Colonic mucosa (tissue), 4 donors: ENCODE measurements around the gene SLC17A2. TPM values are rescaled to one million over a fixed set of nuclear protein-coding genes. Genes with fewer than 3 reads are reported as not detected.

ENCODE experiments used
- DNase-seq: peaks from one replicate; pipeline ENCODE4 v3.0.0-alpha.2; 2020
- H3K27ac ChIP-seq: fragments of 200-600 bp; one replicate; pipeline ENCODE4 v1.8.0; 2021
- H3K27me3 ChIP-seq: fragments of 200-600 bp; one replicate; pipeline ENCODE4 v1.8.0; 2021
- H3K36me3 ChIP-seq: fragments of 200-600 bp; one replicate; pipeline ENCODE4 v1.8.0; 2021
- H3K4me1 ChIP-seq: fragments of 200-600 bp; one replicate; pipeline ENCODE4 v1.8.0; 2021; ENCODE audit warnings: mild to moderate bottlenecking
- H3K4me3 ChIP-seq: fragments of 200-600 bp; one replicate; pipeline ENCODE4 v1.8.0; 2021
- H3K9ac ChIP-seq, 2 donors: one replicate each; pipeline ENCODE4 v1.7.0; 2013; ENCODE audit warnings: control low read depth in 2 of 2, low read depth in 2 of 2, low read length in 2 of 2
- H3K9me3 ChIP-seq: fragments of 200-600 bp; one replicate; pipeline ENCODE4 v1.8.0; 2021
- intact Hi-C: fragments of 100-400 bp; cut with DNase I; formaldehyde crosslinking; loops from one replicate; pipeline ENCODE4 v1.14.1; 2022
- total RNA-seq, 2 donors: library from RNA; stranded (reverse); fragmentation: NEBNext Ultra II Directional in 1 of 2; extraction: Animal tissue kit (Norgen Biotek cat#: 25700) in 1 of 2; gene quantifications; one replicate each; pipeline ENCODE4 v1.2.1, GENCODE V29; 2021
- TF ChIP-seq, protein P1 (sequence below): fragments of 200-600 bp; IDR thresholded peaks from one replicate; pipeline ENCODE4 v1.8.0; 2022; ENCODE audit warnings: antibody characterized with exemption, mild to moderate bottlenecking
- donor health status: healthy.
- donor health status: DM: no; HTN: no; CAD: no.
- donor health status: DM: no; HTN: no; CAD: no.

Gene SLC17A2
- total RNA-seq, 2 donors from 2014 or later: not detected

DNA sequence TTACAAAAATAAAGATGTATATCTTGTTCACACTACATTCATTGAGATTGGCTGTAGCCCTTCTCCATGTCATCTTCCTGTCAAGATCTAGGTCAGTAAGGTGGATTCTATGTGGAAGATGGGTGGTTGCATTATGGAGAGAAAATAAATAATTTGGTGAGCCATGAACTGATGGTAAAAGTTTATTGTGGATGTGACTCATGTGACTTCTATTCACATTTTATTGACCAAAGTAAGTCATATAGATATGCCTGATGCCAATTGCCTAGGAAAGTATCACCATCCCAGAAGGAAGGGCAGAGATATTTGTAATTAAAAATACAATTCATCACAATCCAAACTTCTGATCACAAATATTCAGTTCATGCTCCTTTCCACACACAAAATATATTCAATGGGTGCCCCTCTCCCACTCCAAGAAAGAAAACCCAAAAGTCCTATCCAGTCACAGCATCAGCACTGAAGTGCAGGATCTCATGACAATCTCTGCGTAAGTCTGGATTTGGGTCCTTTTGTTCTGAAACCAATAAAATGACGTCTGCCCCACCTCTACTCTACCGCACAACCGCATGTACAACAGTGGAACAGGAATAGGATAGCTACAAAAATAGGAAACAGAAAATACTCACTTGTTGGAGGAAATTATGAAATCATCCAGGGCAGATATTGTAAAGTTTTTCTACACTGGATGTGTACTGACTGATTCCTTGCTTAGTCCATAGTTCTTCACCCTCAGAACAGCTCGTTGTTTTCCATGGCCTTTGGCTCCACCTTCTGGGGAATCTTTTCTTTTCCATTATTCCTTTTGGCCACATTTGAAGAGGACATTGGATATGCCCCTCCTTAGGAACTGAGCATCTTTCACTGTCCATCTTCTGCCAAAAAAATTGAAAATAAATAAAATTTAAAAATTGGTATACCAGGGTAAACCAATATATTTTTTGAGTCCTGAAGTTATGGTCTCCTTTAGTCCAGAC is 40.3 kb downstream of the SLC17A2 start:
- intact Hi-C loops: loop anchor here (5.0 kb wide), 1 partner anchor 168 kb away; no protein-coding TSS in a partner anchor
- no peak overlapping the region for H3K27ac ChIP-seq
- TF ChIP-seq, protein P1, sequence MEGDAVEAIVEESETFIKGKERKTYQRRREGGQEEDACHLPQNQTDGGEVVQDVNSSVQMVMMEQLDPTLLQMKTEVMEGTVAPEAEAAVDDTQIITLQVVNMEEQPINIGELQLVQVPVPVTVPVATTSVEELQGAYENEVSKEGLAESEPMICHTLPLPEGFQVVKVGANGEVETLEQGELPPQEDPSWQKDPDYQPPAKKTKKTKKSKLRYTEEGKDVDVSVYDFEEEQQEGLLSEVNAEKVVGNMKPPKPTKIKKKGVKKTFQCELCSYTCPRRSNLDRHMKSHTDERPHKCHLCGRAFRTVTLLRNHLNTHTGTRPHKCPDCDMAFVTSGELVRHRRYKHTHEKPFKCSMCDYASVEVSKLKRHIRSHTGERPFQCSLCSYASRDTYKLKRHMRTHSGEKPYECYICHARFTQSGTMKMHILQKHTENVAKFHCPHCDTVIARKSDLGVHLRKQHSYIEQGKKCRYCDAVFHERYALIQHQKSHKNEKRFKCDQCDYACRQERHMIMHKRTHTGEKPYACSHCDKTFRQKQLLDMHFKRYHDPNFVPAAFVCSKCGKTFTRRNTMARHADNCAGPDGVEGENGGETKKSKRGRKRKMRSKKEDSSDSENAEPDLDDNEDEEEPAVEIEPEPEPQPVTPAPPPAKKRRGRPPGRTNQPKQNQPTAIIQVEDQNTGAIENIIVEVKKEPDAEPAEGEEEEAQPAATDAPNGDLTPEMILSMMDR: peak; percentile 21
- H3K27me3 ChIP-seq: no peaks in the 10 kb centered on the region
- H3K36me3 ChIP-seq: no peaks in the 10 kb centered on the region
- no peaks in the 10 kb centered on the region for H3K4me1 ChIP-seq
- no peak overlapping the region for H3K4me3 ChIP-seq
- H3K9ac ChIP-seq: no peak overlapping the region
- peak; percentile 57 for DNase-seq
- H3K9me3 ChIP-seq: no peaks in the 10 kb centered on the region

DNA sequence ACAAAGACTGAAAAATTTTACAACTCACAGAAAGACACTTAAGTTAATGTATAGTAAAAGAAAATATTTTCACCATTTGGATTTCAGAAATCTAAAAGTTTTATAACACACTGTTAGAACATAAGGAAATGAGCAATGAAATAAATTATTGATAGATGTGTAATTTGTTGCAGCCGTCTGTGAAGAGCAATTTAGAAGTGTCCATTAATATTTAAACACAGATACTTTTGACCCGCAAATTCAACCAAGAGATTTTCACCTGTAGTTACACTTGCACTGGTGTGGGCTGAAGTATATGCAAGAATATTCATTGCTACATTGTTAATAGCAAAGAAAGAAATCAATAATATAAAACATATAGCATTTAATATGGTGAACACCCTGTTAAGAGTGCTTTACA is 41.9 kb downstream of the SLC17A2 start:
- no peak overlapping the region for H3K4me3 ChIP-seq
- DNase-seq: no peak
- H3K27ac ChIP-seq: no peak overlapping the region
- no peaks in the 10 kb centered on the region for H3K36me3 ChIP-seq
- no peaks in the 10 kb centered on the region for H3K4me1 ChIP-seq
- TF ChIP-seq, protein P1: no peak
- intact Hi-C loops: no loop called here
- H3K9me3 ChIP-seq: no peaks in the 10 kb centered on the region
- no peak overlapping the region for H3K9ac ChIP-seq
- no peaks in the 10 kb centered on the region for H3K27me3 ChIP-seq

DNA sequence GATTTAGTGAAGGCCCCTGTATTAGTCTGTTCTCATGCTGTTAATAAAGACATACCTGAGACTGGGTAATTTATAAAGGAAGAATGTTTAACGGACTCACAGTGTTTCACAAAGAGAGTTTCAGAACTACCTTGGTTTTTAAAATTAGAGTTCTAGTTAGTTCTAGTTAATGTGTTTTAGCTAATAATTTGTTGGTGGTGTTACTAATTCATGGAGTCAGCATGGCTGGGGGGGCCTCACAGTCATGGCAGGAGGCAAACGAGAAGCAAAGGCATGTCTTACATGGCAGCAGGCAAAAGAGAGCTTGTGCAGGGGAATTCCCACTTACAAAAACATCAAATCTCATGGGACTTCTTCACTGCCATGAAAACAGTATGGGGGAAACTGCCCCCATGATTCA is 44.4 kb downstream of the SLC17A2 start:
- no peak overlapping the region for H3K27ac ChIP-seq
- DNase-seq: no peak
- TF ChIP-seq, protein P1: no peak
- H3K9ac ChIP-seq: no peak overlapping the region
- H3K36me3 ChIP-seq: no peaks in the 10 kb centered on the region
- intact Hi-C loops: no loop called here
- H3K27me3 ChIP-seq: no peaks in the 10 kb centered on the region
- no peak overlapping the region for H3K4me3 ChIP-seq
- H3K4me1 ChIP-seq: no peaks in the 10 kb centered on the region
- H3K9me3 ChIP-seq: no peaks in the 10 kb centered on the region

DNA sequence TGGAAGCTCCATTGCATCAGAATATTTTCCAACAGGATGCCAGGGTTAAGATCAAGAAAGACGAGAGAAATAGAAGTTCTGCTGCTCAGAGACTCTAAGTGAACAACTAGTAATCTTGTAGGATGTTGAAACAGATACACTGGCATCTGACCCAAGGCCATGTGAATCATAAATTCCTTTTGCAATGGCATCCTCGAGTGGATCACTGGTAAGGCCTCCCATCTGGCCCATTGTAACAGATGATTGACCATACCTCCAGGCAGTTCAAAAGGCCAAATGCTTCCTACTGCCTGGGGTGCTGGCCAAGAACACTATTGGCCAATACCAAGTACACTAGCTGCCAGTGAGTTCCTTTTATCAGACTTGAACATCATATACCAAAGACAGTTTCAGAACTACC is 46.5 kb downstream of the SLC17A2 start:
- no peak for DNase-seq
- Histone ChIP-seq H3K4me1 (no peaks in the 10 kb centered on the region), H3K36me3 (no peaks in the 10 kb centered on the region), H3K4me3 (no peak overlapping the region), H3K27me3 (no peaks in the 10 kb centered on the region), H3K9ac (no peak overlapping the region), H3K27ac (no peak overlapping the region), H3K9me3 (no peaks in the 10 kb centered on the region)
- TF ChIP-seq, protein P1: no peak
- intact Hi-C loops: no loop called here

DNA sequence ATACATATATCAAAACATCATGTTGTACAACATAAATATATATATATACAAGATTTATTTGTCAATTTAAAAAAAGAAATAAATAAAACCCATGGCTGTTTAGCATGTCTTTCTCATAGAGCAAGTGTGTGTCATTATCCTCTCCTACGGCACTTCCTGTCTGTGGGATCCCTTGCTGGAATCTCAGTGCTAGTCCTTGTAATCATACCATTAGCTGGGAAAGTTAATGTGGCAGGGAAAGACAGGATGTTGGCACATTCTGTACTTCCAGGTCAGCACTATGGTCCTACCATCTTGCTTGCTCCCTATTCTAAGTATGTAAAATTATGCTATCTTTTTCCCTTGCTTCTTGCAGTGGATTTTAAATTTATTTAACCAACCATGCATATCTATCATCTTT is 47.0 kb downstream of the SLC17A2 start:
- intact Hi-C loops: no loop called here
- H3K27me3 ChIP-seq: no peaks in the 10 kb centered on the region
- no peaks in the 10 kb centered on the region for H3K9me3 ChIP-seq
- no peaks in the 10 kb centered on the region for H3K4me1 ChIP-seq
- no peak overlapping the region for H3K9ac ChIP-seq
- DNase-seq: no peak
- TF ChIP-seq, protein P1: no peak
- no peak overlapping the region for H3K27ac ChIP-seq
- H3K36me3 ChIP-seq: no peaks in the 10 kb centered on the region
- H3K4me3 ChIP-seq: no peak overlapping the region
